T1000 (cell line): ENCODE measurements around the gene KCNC3.

Experiments used
- DNase-seq: peaks from one replicate; lab custom pipeline; 2025; ENCODE audit warnings: mixed read lengths; lab: John Stamatoyannopoulos, UW

The KCNC3 gene

DNA sequence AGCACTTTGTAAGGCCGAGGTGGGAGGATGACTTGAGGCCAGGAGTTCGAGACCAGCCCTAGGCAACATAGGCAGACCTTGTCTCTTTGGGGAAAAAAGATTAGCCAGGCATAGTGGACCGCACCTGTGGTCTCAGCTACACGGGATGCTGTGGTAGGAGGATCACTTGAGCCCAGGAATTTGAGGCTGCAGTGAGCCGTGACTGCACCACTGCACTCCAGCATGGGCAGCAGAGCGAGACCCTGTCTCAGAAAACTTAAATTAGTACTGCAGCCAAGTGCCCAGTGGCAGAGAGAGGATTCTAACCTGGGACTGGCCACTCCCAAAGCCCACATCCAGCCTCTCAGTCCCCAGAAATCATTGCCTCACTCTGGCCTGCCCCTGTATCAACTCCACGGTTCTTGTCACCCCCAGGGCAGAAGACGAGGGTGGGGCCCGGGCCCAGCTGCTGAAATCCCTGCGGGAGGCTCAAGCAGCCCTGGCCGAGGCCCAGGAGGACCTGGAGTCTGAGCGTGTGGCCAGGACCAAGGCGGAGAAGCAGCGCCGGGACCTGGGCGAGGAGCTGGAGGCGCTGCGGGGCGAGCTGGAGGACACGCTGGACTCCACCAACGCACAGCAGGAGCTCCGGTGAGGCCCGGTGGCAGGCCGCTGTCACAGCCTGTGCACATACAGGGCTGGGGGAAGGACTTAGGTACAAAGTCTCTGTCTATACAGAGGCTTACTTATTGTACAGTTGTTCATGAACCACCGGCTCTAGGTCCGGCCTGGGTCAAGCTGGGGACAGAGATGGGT, 53.4 kb downstream of the KCNC3 start:
- no peak for DNase-seq

GRCh38 chr19:50273821-50274220, 55.4 kb downstream of the KCNC3 start:
- no peak for DNase-seq

GRCh38 chr19:50272263-50272897, 56.8 kb downstream of the KCNC3 start:
- DNase-seq: no peak

GRCh38 chr19:50269653-50270052, 59.5 kb downstream of the KCNC3 start:
- DNase-seq: no peak

DNA sequence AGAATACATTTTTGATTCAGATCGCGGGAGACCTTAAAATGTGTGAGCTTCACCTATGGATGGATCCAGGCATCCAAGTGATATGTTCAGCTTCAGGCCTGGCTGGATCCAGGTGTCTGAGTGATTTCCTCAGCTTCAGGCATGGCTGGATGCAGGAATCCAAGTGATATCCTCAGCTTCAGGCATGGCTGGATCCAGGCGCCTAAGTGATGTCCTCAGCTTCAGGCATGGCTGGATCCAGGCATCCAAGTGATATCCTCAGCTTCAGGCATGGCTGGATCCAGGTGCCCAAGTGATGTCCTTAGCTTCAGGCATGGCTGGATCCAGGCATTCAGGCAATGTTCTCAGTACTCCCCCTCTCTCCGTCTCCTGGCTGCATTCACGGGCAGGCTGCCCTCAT, 60.7 kb downstream of the KCNC3 start:
- no peak for DNase-seq

DNA sequence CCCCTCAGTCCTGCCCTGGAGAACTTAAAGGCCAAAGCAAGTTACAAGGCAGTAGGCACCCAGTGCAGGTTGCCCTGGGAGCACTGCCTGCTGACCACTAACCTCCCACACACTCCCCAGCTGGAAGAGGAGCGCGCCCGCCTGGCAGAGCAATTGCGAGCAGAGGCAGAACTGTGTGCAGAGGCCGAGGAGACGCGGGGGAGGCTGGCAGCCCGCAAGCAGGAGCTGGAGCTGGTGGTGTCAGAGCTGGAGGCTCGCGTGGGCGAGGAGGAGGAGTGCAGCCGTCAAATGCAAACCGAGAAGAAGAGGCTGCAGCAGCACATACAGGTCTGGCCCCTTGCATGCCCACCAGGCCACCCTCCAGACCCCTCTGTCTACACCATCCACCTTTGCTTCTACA, 61.1 kb downstream of the KCNC3 start:
- DNase-seq: no peak

- DNase-seq: no peak
These were observed 62.3 kb downstream of the KCNC3 start for GRCh38 chr19:50266896-50267295.

GRCh38 chr19:50266041-50266440, 63.1 kb downstream of the KCNC3 start:
- no peak for DNase-seq

GRCh38 chr19:50264483-50265186, 64.5 kb downstream of the KCNC3 start:
- no peak for DNase-seq

GRCh38 chr19:50263176-50263575, 66.0 kb downstream of the KCNC3 start:
- no peak for DNase-seq
